UCSD-AML1 (cell line): ENCODE results near the gene EXOC6.
A peak's percentile ranks its signal among the peaks of the same experiment; 100 is the strongest.

Experiments used
- DNase-seq: peaks from one replicate; lab custom pipeline; 2025; ENCODE audit not compliant: unreplicated experiment; lab: John Stamatoyannopoulos, UW

Gene EXOC6

DNA sequence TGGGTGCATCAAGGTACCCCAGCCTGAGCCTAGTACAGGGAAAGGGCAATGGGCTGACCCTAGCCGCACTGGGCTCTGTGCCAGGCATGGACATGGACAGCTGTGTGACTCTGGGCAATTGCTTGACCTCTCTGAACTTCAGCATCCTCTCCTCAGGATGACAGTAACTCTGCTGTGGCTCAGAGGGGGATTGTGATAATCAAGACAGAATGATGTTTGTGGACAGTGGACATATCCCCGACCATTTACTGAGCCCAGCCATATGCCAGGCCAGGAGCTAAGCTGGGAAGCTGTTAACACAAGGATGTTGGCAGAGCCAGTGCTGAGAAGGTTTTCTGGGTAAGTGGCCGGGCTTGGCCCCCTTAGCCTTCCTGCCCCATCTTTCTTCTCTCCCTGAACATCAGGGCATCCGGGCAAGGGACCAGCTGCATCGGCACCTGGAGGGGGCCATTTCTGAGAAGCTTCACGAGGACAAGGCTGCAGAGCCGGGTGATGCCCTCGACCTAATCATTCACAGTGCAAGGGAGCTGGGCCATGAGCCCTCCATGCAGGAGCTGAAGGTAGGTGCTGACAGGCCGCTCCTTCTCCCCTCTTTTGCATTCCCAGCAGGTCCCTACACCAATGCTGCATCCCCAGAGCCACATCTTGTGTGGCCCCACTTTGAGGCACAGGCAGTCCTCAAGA, 215.8 kb downstream of the EXOC6 start:
- no peak for DNase-seq

GRCh38 chr10:93064874-93065660, 216.7 kb downstream of the EXOC6 start:
- no peak for DNase-seq

- DNase-seq, result no peak
Measured at GRCh38 chr10:93065675-93066543, 217.6 kb downstream of the EXOC6 start.

GRCh38 chr10:93066544-93066913, 218.2 kb downstream of the EXOC6 start:
- DNase-seq, result no peak

DNA sequence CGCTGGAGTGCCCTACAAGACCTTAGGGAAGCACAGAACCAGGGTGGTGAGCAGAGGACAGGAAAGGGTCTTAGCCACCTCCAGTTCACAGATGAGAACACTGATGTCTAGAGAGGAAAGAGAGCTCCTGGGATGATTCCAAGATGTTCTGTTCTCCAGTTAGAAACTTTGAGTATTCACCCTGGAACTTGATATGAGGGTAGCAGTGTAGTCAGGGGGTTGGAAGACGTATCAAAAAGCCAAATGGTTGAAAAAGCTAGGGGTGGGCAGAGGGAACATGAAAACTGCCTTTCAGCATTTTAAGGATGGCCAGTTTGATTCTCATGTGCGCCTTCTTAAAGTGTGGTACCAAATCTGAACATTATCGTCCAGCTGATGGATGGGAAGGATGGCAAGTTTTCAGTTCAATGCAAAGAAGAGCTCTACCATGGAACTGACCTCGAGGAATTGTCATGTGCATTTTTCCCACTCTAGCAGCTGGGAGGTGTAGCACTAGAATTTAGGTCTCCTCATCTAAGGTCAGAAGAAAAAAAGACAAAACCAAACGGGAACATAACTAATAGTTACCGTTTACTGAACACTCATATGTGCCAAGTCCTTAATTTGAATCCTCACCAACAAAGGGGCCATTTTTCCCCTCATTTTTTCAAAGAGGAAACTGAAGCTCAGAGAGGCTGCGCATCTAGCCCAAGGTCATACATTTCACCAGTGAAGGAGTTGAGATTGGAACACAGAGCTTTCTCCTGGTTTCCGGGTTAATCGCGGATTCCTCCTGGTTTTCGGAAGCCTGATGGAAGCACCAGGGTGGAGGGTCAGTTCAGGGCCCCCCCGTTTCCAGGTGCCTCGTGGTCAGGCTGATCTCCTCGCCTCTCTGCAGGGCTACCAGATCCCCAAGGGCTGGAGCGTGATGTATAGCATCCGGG, 219.4 kb downstream of the EXOC6 start:
- no peak for DNase-seq

DNA sequence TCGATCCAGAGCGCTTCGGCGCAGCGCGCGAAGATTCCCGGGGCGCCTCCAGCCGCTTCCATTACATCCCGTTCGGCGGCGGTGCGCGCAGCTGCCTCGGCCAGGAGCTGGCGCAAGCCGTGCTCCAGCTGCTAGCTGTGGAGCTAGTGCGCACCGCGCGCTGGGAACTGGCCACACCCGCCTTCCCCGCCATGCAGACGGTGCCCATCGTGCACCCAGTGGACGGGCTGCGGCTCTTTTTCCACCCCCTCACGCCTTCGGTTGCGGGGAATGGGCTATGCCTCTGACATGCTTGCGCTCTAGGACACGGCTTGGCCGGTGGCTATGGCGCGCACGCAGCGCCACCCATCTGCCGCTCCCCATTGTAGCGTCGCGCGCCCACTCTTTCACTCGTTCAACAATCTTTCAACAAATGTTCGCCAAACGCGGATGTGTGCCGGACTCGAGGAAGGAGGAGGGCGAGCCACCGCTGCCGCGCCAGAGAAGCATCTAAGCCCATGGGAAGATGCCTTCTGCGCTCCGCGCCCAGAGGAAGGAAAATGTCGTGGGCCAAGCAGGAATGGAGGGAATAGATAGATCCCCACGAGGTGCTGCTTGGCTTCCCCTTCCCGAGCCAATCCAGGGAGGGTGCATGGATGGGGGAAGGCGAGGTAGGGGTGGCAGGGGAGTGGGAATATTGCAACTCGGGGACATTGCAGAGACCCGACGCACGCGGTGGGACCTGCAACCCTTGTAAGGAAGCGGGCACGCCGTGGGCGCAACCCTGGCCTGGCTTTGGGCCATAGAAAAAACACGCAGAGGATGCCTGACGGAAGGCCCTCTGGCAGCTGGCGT, 220.3 kb downstream of the EXOC6 start:
- no peak for DNase-seq

- DNase-seq, result no peak
Measured at GRCh38 chr10:93069245-93069561, 220.9 kb downstream of the EXOC6 start.

- DNase-seq, result no peak
Measured at GRCh38 chr10:93070378-93071176, 222.3 kb downstream of the EXOC6 start.

- DNase-seq, result no peak
Measured at GRCh38 chr10:93071177-93071472, 222.8 kb downstream of the EXOC6 start.

- peak; percentile 73 for DNase-seq
Measured at GRCh38 chr10:93071674-93072224, 223.4 kb downstream of the EXOC6 start.

- peak; percentile 51 for DNase-seq
Measured at GRCh38 chr10:93072225-93072712, 223.9 kb downstream of the EXOC6 start.

GRCh38 chr10:93072713-93073538, 224.6 kb downstream of the EXOC6 start:
- peak; percentile 67 for DNase-seq

DNA sequence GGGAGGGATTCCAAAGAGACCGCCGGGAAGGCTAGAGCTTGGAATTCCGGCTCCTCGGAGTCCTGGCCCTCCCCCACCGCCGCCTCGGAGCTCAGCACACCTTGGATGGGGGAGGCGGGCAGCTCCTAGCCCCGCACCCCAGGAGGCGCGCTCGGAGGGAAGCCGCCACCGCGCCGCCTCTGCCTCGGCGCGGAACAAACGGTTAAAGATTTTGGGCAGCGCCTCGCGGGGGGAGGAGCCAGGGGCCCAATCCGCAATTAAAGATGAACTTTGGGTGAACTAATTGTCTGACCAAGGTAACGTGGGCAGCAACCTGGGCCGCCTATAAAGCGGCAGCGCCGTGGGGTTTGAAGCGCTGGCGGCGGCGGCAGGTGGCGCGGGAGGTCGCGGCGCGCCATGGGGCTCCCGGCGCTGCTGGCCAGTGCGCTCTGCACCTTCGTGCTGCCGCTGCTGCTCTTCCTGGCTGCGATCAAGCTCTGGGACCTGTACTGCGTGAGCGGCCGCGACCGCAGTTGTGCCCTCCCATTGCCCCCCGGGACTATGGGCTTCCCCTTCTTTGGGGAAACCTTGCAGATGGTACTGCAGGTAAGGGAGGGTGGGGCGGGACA, 225.3 kb downstream of the EXOC6 start, which contains the start of gene CYP26A1:
Gene CYP26A1, plus strand, starts transcription at position 355 of the 608 bp plus-strand sequence. Its CDS starts 42 bp downstream, at position 397.
- DNase-seq, result peak; percentile 72

GRCh38 chr10:93074147-93074596, 225.9 kb downstream of the EXOC6 start:
- DNase-seq, result peak; percentile 72

- peak; percentile 52 for DNase-seq
Measured at GRCh38 chr10:93074597-93075368, 226.5 kb downstream of the EXOC6 start.
